Right atrium auricular region (tissue), 2 donors: ENCODE measurements around the gene RBMS1. TPM values are rescaled to one million over a fixed set of nuclear protein-coding genes. Genes with fewer than 3 reads are reported as not detected.
A peak's percentile ranks its signal among the peaks of the same experiment; 100 is the strongest.

ENCODE experiments used
- DNase-seq: peaks from one replicate; pipeline ENCODE4 v3.0.0-alpha.2; 2019; ENCODE audit warnings: low spot score
- H3K27ac ChIP-seq, 2 donors: fragments of 200-600 bp; sonication (generic); 1 replicate in 1 of 2; 2 replicates in 1 of 2; pipeline ENCODE4 v1.5.1; 2016 to 2019
- H3K27me3 ChIP-seq, 2 donors: fragments of 200-600 bp; sonication (generic); one replicate each; pipeline versions ENCODE4 v1.5.1 to v1.6.0; 2017 to 2019
- H3K36me3 ChIP-seq: fragments of 200-600 bp; sonication (generic); one replicate; pipeline ENCODE4 v1.5.1; 2016
- H3K4me1 ChIP-seq, 2 donors: fragments of 200-600 bp; sonication (generic); one replicate each; pipeline versions ENCODE4 v1.5.1 to v1.6.0; 2017 to 2019
- H3K4me3 ChIP-seq, 2 donors: fragments of 200-600 bp; sonication (generic); 1 replicate in 1 of 2; 2 replicates in 1 of 2; pipeline ENCODE4 v1.5.1; 2017 to 2019; ENCODE audit warnings: mild to moderate bottlenecking in 1 of 2, moderate library complexity in 1 of 2
- H3K9me3 ChIP-seq, 2 donors: fragments of 200-600 bp; sonication (generic); one replicate each; pipeline ENCODE4 v1.5.1; 2019
- total RNA-seq, 2 donors: library from RNA; depleted of rRNA; stranded (reverse); fragments of >200 nt; gene quantifications; one replicate each; pipeline ENCODE4 v1.1.0, GENCODE V29; 2016
- TF ChIP-seq, protein P1 (sequence below), 2 donors: fragments of 200-600 bp; sonication (generic); IDR thresholded peaks; one replicate each; pipeline ENCODE4 v1.5.1; 2019; ENCODE audit warnings: antibody characterized with exemption in 2 of 2

The RBMS1 gene
- total RNA-seq, 2 donors from 2014 or later = 52.3 to 57.0 TPM

DNA sequence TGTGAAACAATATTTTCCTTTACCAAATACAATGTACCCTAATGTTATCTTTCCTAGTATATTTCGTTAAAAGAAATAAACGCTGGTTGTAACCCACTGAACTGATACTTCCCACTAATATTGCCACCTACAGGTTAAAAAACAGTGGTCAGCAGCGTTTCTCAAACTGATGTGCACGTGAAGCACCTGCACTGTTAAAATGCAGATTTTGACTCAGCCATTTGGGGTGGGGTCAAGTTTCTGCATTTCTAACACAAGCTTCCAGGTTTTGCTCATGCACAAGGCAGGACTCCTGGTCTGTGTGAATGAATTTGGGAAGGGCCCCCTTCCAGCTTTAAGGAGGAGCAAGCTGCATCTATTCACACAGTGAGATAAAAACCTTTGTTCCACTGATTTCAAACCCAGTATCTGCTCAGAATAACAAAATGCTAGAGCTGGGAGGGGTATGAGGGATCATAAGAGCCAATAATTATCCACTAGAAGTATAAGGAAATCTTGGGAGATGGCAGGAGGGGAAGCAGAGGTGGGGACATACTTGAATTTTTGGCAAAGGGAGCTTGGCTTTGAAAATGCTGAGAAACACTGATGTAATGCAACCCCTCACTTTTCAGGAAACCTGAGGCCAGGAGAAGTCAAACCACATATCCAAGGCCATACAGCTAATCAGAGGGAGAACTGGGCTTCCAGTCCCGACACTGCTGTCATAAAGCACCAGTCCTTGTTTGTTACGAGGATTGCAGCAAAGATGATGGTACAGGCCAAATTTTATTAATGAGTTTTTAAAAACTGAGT, 116.2 kb downstream of the RBMS1 start:
- peaks cover 0 to 100% of the 10 kb centered on the region in 2 donors for H3K4me1 ChIP-seq
- TF ChIP-seq, protein P1, sequence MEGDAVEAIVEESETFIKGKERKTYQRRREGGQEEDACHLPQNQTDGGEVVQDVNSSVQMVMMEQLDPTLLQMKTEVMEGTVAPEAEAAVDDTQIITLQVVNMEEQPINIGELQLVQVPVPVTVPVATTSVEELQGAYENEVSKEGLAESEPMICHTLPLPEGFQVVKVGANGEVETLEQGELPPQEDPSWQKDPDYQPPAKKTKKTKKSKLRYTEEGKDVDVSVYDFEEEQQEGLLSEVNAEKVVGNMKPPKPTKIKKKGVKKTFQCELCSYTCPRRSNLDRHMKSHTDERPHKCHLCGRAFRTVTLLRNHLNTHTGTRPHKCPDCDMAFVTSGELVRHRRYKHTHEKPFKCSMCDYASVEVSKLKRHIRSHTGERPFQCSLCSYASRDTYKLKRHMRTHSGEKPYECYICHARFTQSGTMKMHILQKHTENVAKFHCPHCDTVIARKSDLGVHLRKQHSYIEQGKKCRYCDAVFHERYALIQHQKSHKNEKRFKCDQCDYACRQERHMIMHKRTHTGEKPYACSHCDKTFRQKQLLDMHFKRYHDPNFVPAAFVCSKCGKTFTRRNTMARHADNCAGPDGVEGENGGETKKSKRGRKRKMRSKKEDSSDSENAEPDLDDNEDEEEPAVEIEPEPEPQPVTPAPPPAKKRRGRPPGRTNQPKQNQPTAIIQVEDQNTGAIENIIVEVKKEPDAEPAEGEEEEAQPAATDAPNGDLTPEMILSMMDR (IDR thresholded peaks at IDR 0.05) = peak in 1 of 2 donors; percentile 30
- no peak for DNase-seq
- H3K9me3 ChIP-seq = no peaks in the 10 kb centered on the region
- peak overlapping the region in 1 of 2 donors; percentile 58 for H3K27ac ChIP-seq
- H3K27me3 ChIP-seq = no peaks in the 10 kb centered on the region
- no peaks in the 10 kb centered on the region for H3K36me3 ChIP-seq
- H3K4me3 ChIP-seq = no peak overlapping the region

DNA sequence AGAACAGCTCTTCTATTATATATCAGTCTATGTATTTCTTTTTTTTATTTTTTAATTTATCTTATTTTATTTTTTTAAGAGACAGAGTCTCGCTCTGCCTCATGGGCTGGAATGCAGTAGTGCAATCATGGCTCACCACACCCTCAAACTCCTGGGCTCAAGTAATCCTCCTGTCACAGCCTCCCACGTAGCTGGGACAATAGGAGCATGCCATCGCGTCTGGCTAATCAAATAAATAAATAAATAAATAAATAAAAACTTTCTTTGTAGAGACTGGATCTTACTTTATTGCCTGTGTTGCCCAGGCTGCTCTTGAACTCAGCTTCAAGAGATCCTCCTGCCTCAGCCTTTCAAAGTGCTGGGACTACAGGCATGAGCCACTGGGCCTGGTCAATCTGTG, 117.0 kb downstream of the RBMS1 start:
- no peaks in the 10 kb centered on the region for H3K36me3 ChIP-seq
- no peak overlapping the region for H3K4me3 ChIP-seq
- peaks cover 0 to 100% of the 10 kb centered on the region in 2 donors for H3K4me1 ChIP-seq
- H3K9me3 ChIP-seq = no peaks in the 10 kb centered on the region
- TF ChIP-seq, protein P1 (IDR thresholded peaks at IDR 0.05) = no peak
- H3K27me3 ChIP-seq = no peaks in the 10 kb centered on the region
- no peak for DNase-seq
- peak overlapping the region; percentile 37 to 58 for H3K27ac ChIP-seq

DNA sequence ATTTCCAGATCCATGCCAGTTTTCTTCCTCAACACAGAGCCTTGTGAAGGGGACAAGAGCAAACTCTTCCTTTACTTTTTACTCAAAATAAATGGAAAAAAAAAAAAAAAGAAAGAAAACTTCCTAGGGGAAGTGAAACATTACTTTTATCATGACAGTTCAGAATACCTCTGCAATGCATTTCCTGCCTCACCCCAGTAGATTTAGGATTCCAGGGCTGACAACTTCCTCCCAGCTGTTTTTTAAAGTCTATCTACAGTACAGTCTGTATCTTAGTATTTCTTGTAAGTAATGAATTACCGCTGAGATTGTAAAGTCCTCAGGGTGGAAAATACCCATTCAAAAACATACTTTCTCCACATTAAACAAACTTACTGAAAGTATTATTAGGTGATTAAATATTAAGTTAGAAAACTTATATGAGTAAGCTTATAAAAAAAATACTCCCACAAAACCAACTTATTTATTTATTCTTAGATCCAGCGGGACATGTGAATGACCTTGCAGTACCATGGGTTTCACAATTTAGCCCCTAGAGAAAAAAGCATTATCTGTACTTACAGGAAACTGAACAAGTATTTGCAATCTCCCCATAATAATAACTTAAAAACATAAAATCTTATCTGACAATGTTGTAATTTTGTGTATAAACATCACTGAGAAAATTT, 117.7 kb downstream of the RBMS1 start:
- H3K4me3 ChIP-seq = no peak overlapping the region
- H3K36me3 ChIP-seq = no peaks in the 10 kb centered on the region
- H3K27ac ChIP-seq = peak overlapping the region; percentile 37 to 58
- no peaks in the 10 kb centered on the region for H3K27me3 ChIP-seq
- DNase-seq = no peak
- TF ChIP-seq, protein P1 (IDR thresholded peaks at IDR 0.05) = no peak
- H3K9me3 ChIP-seq = no peaks in the 10 kb centered on the region
- peaks cover 0 to 100% of the 10 kb centered on the region in 2 donors for H3K4me1 ChIP-seq

DNA sequence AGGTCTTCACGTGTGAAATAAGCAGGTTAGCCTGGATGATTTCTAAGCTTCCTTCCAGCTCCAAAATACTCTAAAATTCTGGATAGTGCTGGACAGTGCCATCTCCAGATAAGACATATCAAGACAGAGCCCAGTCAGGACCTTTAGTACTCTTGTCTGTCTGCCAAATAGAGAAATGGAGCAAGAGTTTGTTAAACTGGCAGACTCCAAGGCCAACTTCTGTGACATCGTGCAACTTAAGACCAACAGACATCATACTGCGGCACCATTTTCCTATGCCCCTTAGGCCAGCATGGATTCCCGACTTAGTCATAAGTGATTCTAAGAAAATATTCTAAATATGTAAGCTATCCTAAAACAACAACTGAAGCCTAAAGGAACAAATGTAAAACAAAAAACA, 118.6 kb downstream of the RBMS1 start:
- no peaks in the 10 kb centered on the region for H3K36me3 ChIP-seq
- no peaks in the 10 kb centered on the region for H3K9me3 ChIP-seq
- peak overlapping the region; percentile 47 to 58 for H3K27ac ChIP-seq
- H3K4me1 ChIP-seq = peaks cover 0 to 100% of the 10 kb centered on the region in 2 donors
- no peak for DNase-seq
- TF ChIP-seq, protein P1 (IDR thresholded peaks at IDR 0.05) = no peak
- H3K27me3 ChIP-seq = no peaks in the 10 kb centered on the region
- no peak overlapping the region for H3K4me3 ChIP-seq

DNA sequence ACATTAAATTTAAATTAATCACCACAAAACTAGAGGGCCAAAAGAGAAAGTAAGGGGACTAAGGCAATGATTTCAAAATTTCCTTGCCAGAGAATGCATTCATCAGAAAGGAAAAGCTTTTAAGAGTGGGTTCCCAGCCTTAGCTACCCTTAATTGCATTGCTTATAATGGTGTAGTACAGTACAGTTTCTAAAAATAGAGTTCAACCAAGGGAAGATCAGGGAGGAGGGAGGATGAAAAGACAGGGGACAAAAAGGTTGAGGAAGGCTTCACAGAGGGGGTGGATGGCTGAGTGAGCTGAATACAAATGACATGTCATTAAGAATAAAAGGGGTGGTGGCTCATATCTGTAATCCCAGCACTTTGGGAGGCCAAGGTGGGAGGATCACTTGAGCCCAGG, 119.9 kb downstream of the RBMS1 start:
- TF ChIP-seq, protein P1 (IDR thresholded peaks at IDR 0.05) = no peak
- H3K4me1 ChIP-seq = peaks cover 0 to 100% of the 10 kb centered on the region in 2 donors

More for the DNA sequence above, 119.9 kb downstream of the RBMS1 start:
- no peak for DNase-seq
- no peaks in the 10 kb centered on the region for H3K9me3 ChIP-seq
- H3K36me3 ChIP-seq = no peaks in the 10 kb centered on the region
- no peaks in the 10 kb centered on the region for H3K27me3 ChIP-seq
- H3K27ac ChIP-seq = peak overlapping the region; percentile 47 to 58
- no peak overlapping the region for H3K4me3 ChIP-seq
